Measurements from ENCODE around the gene TPM2. TPM values are rescaled to one million over a fixed set of nuclear protein-coding genes. Genes with fewer than 3 reads are reported as not detected.

The TPM2 gene
- total and polyA plus RNA-seq, 2 donors (not counting 1 experiment from before 2014, with no cell fraction given) = 2.4 to 6.3 TPM

GRCh38 chr9:35656831-35657545, 32.7 kb downstream of the TPM2 start:
- Mint-ChIP-seq H3K9me3 (ENCODE audit: insufficient read depth) (no peaks in the 10 kb centered on the region), H3K4me3 (peak overlapping the region; percentile 94), H3K27me3 (no peaks in the 10 kb centered on the region), H3K27ac (peak overlapping the region; percentile 97), H3K4me1 (peaks cover 64% of the 10 kb centered on the region)
- peak overlapping the region; percentile 99 to 100 for H3K27ac ChIP-seq (ENCODE audit: low read length in 2 of 2)
- TF ChIP-seq CTCF (IDR thresholded peaks at IDR 0.05) (no peak), EZH2 (IDR thresholded peaks at IDR 0.05; ENCODE audit: borderline replicate concordance, insufficient read depth, low read depth, low read length, poor library complexity, severe bottlenecking) (no peak)
- peak overlapping the region; percentile 91 for H3K4me2 ChIP-seq (replicated peaks; ENCODE audit: low read depth, low read length, poor library complexity, severe bottlenecking)
- H3K79me2 ChIP-seq (ENCODE audit: control insufficient read depth, insufficient read depth, low read length) = peaks cover 26% of the 10 kb centered on the region
- ChIA-PET POLR2A (interaction anchor here (0.7 to 4.6 kb wide), 14 partner anchors 9 to 577 kb away, joined by 3 to 62 read pairs (median 7); partner anchors contain the start of genes CD72, CREB3, FANCG and GBA2), CTCF (interaction anchor here (0.7 to 15.0 kb wide), 18 partner anchors 9 to 225 kb away, joined by 3 to 268 read pairs (median 7); partner anchors contain the start of genes CD72, CREB3, SIT1 and TESK1)
- peak overlapping the region; percentile 50 to 93 (median 87) for H3K4me3 ChIP-seq (ENCODE audit: control extremely low read depth in 1 of 5, extremely low read depth in 1 of 5, insufficient read depth in 1 of 5, low read depth in 2 of 5, low read length in 4 of 5)
- H3K36me3 ChIP-seq (replicated peaks in 1 of 2; ENCODE audit: control extremely low read depth in 1 of 2, control insufficient read depth in 1 of 2, extremely low read depth in 1 of 2, insufficient read depth in 2 of 2, low read length in 1 of 2) = peaks cover 0 to 14% of the 10 kb centered on the region in 2 experiments
- H2AFZ ChIP-seq (ENCODE audit: insufficient read depth, low read depth, low read length, poor library complexity, severe bottlenecking) = peak overlapping the region; percentile 86
- H3K4me1 ChIP-seq (ENCODE audit: control insufficient read depth in 2 of 2, insufficient read depth in 2 of 2, low read length in 2 of 2) = peaks cover 32 to 58% of the 10 kb centered on the region in 2 donors
- peak overlapping the region; percentile 84 for H3K9ac ChIP-seq (ENCODE audit: low read length)
- ATAC-seq (ENCODE audit: low read depth) (no peak), DNase-seq (no peak)
- 38% methylated on average over 21 of the region's 25 CpGs for WGBS (ENCODE audit: insufficient coverage)
- no peaks in the 10 kb centered on the region for H4K20me1 ChIP-seq (ENCODE audit: control insufficient read depth, insufficient read depth, low read length, poor library complexity, severe bottlenecking)
- H3K9me3 ChIP-seq (ENCODE audit: control extremely low read depth in 1 of 3, control insufficient read depth in 2 of 3, insufficient read depth in 1 of 3, low read length in 2 of 3) = peaks cover 0 to 3% (median 0%) of the 10 kb centered on the region in 3 donors
- intact Hi-C loops (cut with micrococcal nuclease) = loop anchor here (5.0 kb wide), 3 partner anchors 170 to 540 kb away; partner anchors contain the start of genes ATOSB, FAM221B and TMEM8B
- no peaks in the 10 kb centered on the region for H3K27me3 ChIP-seq (replicated peaks in 1 of 4; ENCODE audit: control extremely low read depth in 1 of 4, control insufficient read depth in 3 of 4, insufficient read depth in 4 of 4, low read length in 3 of 4)
